HepG2 (cell line): Measurements from ENCODE around the gene C3orf52.

Experiments used
- HDAC2 ChIP-seq: sonication (generic); formaldehyde crosslinking; IDR thresholded peaks from 2 replicates; pipeline ENCODE4 v1.4.0; 2020; ENCODE audit warnings: missing genetic modification reagents
- TCF12 ChIP-seq, 2 experiments: fragments of 450-650 bp in 1 of 2; sonication (generic) in 1 of 2; formaldehyde crosslinking in 1 of 2; IDR thresholded peaks; 2 replicates each; pipeline versions ENCODE4 v1.6.1 to v1.8.0; 2017 to 2022; ENCODE audit warnings: antibody characterized with exemption in 1 of 2, mild to moderate bottlenecking in 1 of 2, missing genetic modification reagents in 1 of 2, moderate library complexity in 1 of 2

GRCh38 chr3:112089956-112090886 is 4.0 kb downstream of the C3orf52 start:
- TF ChIP-seq HDAC2 (no peak), TCF12 (IDR thresholded peaks at IDR 0.05) (no peak), TCF12 (CRISPR knock-in tag; IDR thresholded peaks at IDR 0.05) (no peak)
